ENCODE results near the gene GPRC5B.

The GPRC5B gene

GRCh38 chr16:19837331-19837980 lies 47.2 kb downstream of the GPRC5B start:
- DNase-seq, result no peak

GRCh38 chr16:19835968-19836421 lies 48.7 kb downstream of the GPRC5B start:
- no peak for DNase-seq

More at GRCh38 chr16:19837331-19837980, 47.2 kb downstream of the GPRC5B start:
- TF ChIP-seq POLR2A (IDR thresholded peaks at IDR 0.05; ENCODE audit: low read length), result no peak
- no peak for TF ChIP-seq GATA1 (IDR thresholded peaks at IDR 0.05; ENCODE audit: low read depth, low read length)

GRCh38 chr16:19835196-19835595 lies 49.5 kb downstream of the GPRC5B start:
- DNase-seq, result no peak
- no peak for TF ChIP-seq POLR2A (IDR thresholded peaks at IDR 0.05; ENCODE audit: low read length)

More at GRCh38 chr16:19835968-19836421, 48.7 kb downstream of the GPRC5B start:
- TF ChIP-seq POLR2A (IDR thresholded peaks at IDR 0.05; ENCODE audit: low read length), result no peak
- no peak for TF ChIP-seq GATA1 (IDR thresholded peaks at IDR 0.05; ENCODE audit: low read depth, low read length)

GRCh38 chr16:19833581-19833980 lies 51.1 kb downstream of the GPRC5B start:
- DNase-seq, result no peak
- TF ChIP-seq POLR2A (IDR thresholded peaks at IDR 0.05; ENCODE audit: low read length) (no peak), GATA1 (IDR thresholded peaks at IDR 0.05; ENCODE audit: low read depth, low read length) (no peak)

- no peak for DNase-seq
- TF ChIP-seq POLR2A (IDR thresholded peaks at IDR 0.05; ENCODE audit: low read length) (no peak), GATA1 (IDR thresholded peaks at IDR 0.05; ENCODE audit: low read depth, low read length) (no peak)
These were observed 51.5 kb downstream of the GPRC5B start for GRCh38 chr16:19833176-19833575.

GRCh38 chr16:19831678-19832077 lies 53.0 kb downstream of the GPRC5B start:
- TF ChIP-seq POLR2A (IDR thresholded peaks at IDR 0.05; ENCODE audit: low read length) (no peak), GATA1 (IDR thresholded peaks at IDR 0.05; ENCODE audit: low read depth, low read length) (no peak)
- DNase-seq, result no peak

GRCh38 chr16:19830902-19831560 lies 53.6 kb downstream of the GPRC5B start:
- no peak for DNase-seq
- no peak for TF ChIP-seq GATA1 (IDR thresholded peaks at IDR 0.05; ENCODE audit: low read depth, low read length)
- TF ChIP-seq POLR2A (IDR thresholded peaks at IDR 0.05; ENCODE audit: low read length), result no peak

- TF ChIP-seq GATA1 (IDR thresholded peaks at IDR 0.05; ENCODE audit: low read depth, low read length) (no peak), POLR2A (IDR thresholded peaks at IDR 0.05; ENCODE audit: low read length) (no peak)
- no peak for DNase-seq
These were observed 54.6 kb downstream of the GPRC5B start for GRCh38 chr16:19829844-19830692.

- DNase-seq, result no peak
- TF ChIP-seq POLR2A (IDR thresholded peaks at IDR 0.05; ENCODE audit: low read length), result no peak
- TF ChIP-seq GATA1 (IDR thresholded peaks at IDR 0.05; ENCODE audit: low read depth, low read length), result no peak
These were observed 60.4 kb downstream of the GPRC5B start for GRCh38 chr16:19824216-19824615.

- TF ChIP-seq POLR2A (IDR thresholded peaks at IDR 0.05; ENCODE audit: low read length), result no peak
- TF ChIP-seq GATA1 (IDR thresholded peaks at IDR 0.05; ENCODE audit: low read depth, low read length), result no peak
- DNase-seq, result no peak
These were observed 61.3 kb downstream of the GPRC5B start for GRCh38 chr16:19823322-19823721.

- no peak for DNase-seq
- TF ChIP-seq POLR2A (IDR thresholded peaks at IDR 0.05; ENCODE audit: low read length) (no peak), GATA1 (IDR thresholded peaks at IDR 0.05; ENCODE audit: low read depth, low read length) (no peak)
These were observed 62.1 kb downstream of the GPRC5B start for GRCh38 chr16:19822533-19822932.

GRCh38 chr16:19817875-19818274 lies 66.8 kb downstream of the GPRC5B start:
- no peak for DNase-seq
- TF ChIP-seq POLR2A (IDR thresholded peaks at IDR 0.05; ENCODE audit: low read length) (no peak), GATA1 (IDR thresholded peaks at IDR 0.05; ENCODE audit: low read depth, low read length) (no peak)

GRCh38 chr16:19817122-19817521 lies 67.5 kb downstream of the GPRC5B start:
- no peak for DNase-seq
- no peak for TF ChIP-seq POLR2A (IDR thresholded peaks at IDR 0.05; ENCODE audit: low read length)
- TF ChIP-seq GATA1 (IDR thresholded peaks at IDR 0.05; ENCODE audit: low read depth, low read length), result no peak

- no peak for DNase-seq
- TF ChIP-seq GATA1 (IDR thresholded peaks at IDR 0.05; ENCODE audit: low read depth, low read length) (no peak), POLR2A (IDR thresholded peaks at IDR 0.05; ENCODE audit: low read length) (no peak)
These were observed 69.2 kb downstream of the GPRC5B start for GRCh38 chr16:19815418-19815817.
